ENCODE results near the gene PRTFDC1. TPM values are rescaled to one million over a fixed set of nuclear protein-coding genes. Genes with fewer than 3 reads are reported as not detected.

The PRTFDC1 gene
- total and polyA plus RNA-seq, 10 donors = 0.85 to 3.8 (median 2.6) TPM

DNA sequence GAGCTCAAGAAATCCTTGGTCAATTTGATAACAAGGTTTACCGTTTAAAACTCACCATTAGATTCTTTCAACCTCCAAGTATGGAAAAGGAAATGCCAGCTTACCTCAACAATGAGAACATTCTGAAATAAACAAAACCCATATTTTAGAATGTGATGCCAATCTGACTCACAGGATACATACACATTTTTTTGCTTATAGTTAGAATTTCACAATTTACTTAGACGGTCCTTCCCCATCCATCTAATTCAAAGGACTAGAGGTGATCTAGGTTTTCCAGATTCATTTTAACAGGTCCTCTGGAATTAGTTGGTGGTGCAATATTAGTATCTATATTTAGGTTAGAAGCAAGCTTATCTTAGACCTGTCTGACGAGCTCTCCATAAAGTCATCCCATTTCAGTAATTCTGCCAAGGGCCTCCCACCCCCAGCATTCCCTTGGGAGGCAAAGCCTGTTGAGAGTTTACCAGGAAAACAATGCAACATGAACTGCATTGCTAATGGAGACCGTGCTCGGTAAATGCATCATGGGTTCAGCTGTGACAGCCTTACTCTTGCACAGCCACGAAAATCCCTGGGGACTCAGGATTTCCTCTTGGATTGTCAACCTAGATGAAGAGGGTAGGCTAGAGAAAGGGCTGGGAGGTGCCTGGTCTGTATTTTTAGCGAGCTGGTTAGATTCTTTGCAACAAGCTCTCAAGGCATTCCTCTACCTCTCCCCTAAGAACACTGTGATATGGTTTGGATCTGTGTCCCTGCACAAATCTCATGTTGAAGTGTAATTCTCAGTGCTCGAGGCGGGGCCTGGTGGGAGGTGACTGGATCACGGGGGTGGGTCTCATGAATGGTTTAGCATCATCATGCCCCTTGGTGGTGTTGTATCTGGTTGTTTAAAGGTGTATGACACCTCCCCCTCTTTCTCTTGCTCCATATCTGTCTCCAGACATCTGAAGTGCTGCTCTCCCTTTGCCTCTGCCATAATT is 93.8 kb downstream of the PRTFDC1 start:
- Histone ChIP-seq H3K4me1 (no peaks in the 10 kb centered on the region), H3K9me3 (peaks cover 0 to 6% (median 2%) of the 10 kb centered on the region in 8 donors), H3K36me3 (no peaks in the 10 kb centered on the region), H3K27me3 (replicated peaks in 1 of 7) (no peaks in the 10 kb centered on the region), H3K4me3 (no peak overlapping the region), H3K27ac (no peak overlapping the region)
- TF ChIP-seq CTCF (IDR thresholded peaks at IDR 0.05 in 8 of 11, conservative IDR thresholded peaks at IDR 0.05 in 3 of 11) (no peak), POLR2A (IDR thresholded peaks at IDR 0.05) (no peak), POLR2AphosphoS5 (IDR thresholded peaks at IDR 0.05) (no peak)
- intact Hi-C loops (cut with DNase I; ENCODE audit: low total_unique reads) = no loop called here
- WGBS, 5 donors = 73 to 83% (median 81%) methylated on average over 10 of the region's 10 CpGs
- no peak for DNase-seq

DNA sequence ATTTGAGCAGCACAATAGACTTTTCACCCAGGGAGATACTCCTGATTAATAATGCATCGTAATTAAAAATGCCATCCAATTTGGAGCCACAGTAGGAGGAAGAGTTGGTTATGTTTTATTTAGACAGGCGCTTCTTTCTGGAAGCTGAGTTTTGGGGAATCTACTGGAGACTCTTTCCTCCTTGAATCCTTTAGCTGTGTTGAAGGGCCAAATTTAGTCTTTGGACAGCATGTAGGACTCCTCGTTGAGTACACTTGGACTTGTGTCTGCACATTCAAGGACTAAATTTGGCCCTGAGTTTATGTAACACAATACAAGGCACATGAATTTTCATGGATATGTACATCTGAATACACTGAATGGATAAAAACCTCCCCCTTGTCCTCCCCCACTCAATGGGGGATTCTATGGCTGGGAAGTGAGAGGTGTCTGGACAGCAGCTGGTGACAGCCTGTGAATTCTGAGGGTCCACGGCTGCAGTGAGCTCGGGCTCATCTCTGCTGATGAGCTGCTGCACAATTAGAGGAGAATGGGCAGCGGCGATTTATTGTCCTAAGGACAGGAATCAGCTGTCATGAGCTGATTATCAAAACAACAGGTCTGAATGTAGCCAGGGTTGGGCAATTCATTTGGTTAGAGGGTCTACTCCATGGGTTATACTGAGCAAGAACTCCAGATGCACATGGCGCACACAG is 95.2 kb downstream of the PRTFDC1 start:
- Histone ChIP-seq H3K27ac (no peak overlapping the region), H3K36me3 (no peaks in the 10 kb centered on the region), H3K4me1 (no peaks in the 10 kb centered on the region), H3K9me3 (no peaks in the 10 kb centered on the region), H3K4me3 (no peak overlapping the region), H3K27me3 (replicated peaks in 1 of 7) (no peaks in the 10 kb centered on the region)
- TF ChIP-seq POLR2AphosphoS5 (IDR thresholded peaks at IDR 0.05) (no peak), POLR2A (IDR thresholded peaks at IDR 0.05) (no peak), CTCF (IDR thresholded peaks at IDR 0.05 in 8 of 11, conservative IDR thresholded peaks at IDR 0.05 in 3 of 11) (no peak)
- intact Hi-C loops (cut with DNase I; ENCODE audit: low total_unique reads) = no loop called here
- 85 to 93% (median 90%) methylated on average over 8 of the region's 8 CpGs for WGBS, 5 donors
- DNase-seq = no peak

- WGBS, 5 donors = 91 to 96% (median 95%) methylated on average over 6 of the region's 6 CpGs
- Histone ChIP-seq H3K4me1 (no peaks in the 10 kb centered on the region), H3K27ac (no peak overlapping the region), H3K27me3 (replicated peaks in 1 of 7) (no peaks in the 10 kb centered on the region), H3K36me3 (no peaks in the 10 kb centered on the region), H3K9me3 (no peaks in the 10 kb centered on the region), H3K4me3 (no peak overlapping the region)
- no peak for TF ChIP-seq CTCF (IDR thresholded peaks at IDR 0.05 in 8 of 11, conservative IDR thresholded peaks at IDR 0.05 in 3 of 11)
- TF ChIP-seq POLR2AphosphoS5 (IDR thresholded peaks at IDR 0.05) = no peak
- no peak for TF ChIP-seq POLR2A (IDR thresholded peaks at IDR 0.05)
- no peak for DNase-seq
- intact Hi-C loops (cut with DNase I; ENCODE audit: low total_unique reads) = no loop called here
These were observed 98.2 kb downstream of the PRTFDC1 start for GRCh38 chr10:24854256-24854655.

- intact Hi-C loops (cut with DNase I; ENCODE audit: low total_unique reads) = no loop called here
- Histone ChIP-seq H3K27me3 (replicated peaks in 1 of 7) (no peaks in the 10 kb centered on the region), H3K4me3 (no peak overlapping the region), H3K4me1 (no peaks in the 10 kb centered on the region), H3K27ac (no peak overlapping the region), H3K36me3 (no peaks in the 10 kb centered on the region), H3K9me3 (no peaks in the 10 kb centered on the region)
- TF ChIP-seq CTCF (IDR thresholded peaks at IDR 0.05 in 8 of 11, conservative IDR thresholded peaks at IDR 0.05 in 3 of 11) (no peak), POLR2AphosphoS5 (IDR thresholded peaks at IDR 0.05) (no peak), POLR2A (IDR thresholded peaks at IDR 0.05) (no peak)
- DNase-seq = no peak
These were observed 98.7 kb downstream of the PRTFDC1 start for GRCh38 chr10:24853661-24854060.
